Naive thymus-derived CD8-positive, alpha-beta T cell (primary cell): ENCODE data around the gene PGF. TPM values are rescaled to one million over a fixed set of nuclear protein-coding genes. Genes with fewer than 3 reads are reported as not detected.

Source experiments
- ATAC-seq, 2 donors: fragments of 150-1000 bp; cut with Tn5 transposase in 1 of 2; sonication (Bioruptor Pico), chemical (Tn5 transposase) in 1 of 2; 1 replicate in 1 of 2; 2 replicates in 1 of 2; pipeline ENCODE4 v1.10.0; 2021; ENCODE audit warnings: mild to moderate bottlenecking in 2 of 2, moderate library complexity in 2 of 2
- POLR2A ChIA-PET: fragments of 350-600 bp; sonication (Branson Sonifier 250); formaldehyde crosslinking; loops from one replicate; lab custom pipeline; 2021; ENCODE audit warnings: antibody characterized with exemption; lab: Charles Lee
- DNase-seq, 10 donors: peaks; one replicate each; pipeline versions ENCODE4 v3.0.0 to v3.0.0-alpha.2; 2020 to 2022
- H3K27ac Mint-ChIP-seq, 10 donors: one replicate each; pipeline ENCODE4 v1.8.0; 2020 to 2022; ENCODE audit warnings: mild to moderate bottlenecking in 10 of 10, mixed read lengths in 10 of 10, moderate library complexity in 4 of 10, inconsistent platforms in 1 of 10
- H3K27me3 Mint-ChIP-seq, 5 donors: one replicate each; pipeline ENCODE4 v1.8.0; 2021 to 2022; ENCODE audit warnings: mixed read lengths in 5 of 5
- H3K36me3 Mint-ChIP-seq, 3 donors: one replicate each; pipeline ENCODE4 v1.8.0; 2020 to 2022; ENCODE audit warnings: mixed read lengths in 3 of 3, mild to moderate bottlenecking in 2 of 3, inconsistent platforms in 1 of 3
- H3K4me1 Mint-ChIP-seq, 4 donors: one replicate each; pipeline ENCODE4 v1.8.0; 2021 to 2022; ENCODE audit warnings: mixed read lengths in 4 of 4
- H3K4me3 Mint-ChIP-seq, 10 donors: one replicate each; pipeline ENCODE4 v1.8.0; 2020 to 2022; ENCODE audit warnings: mild to moderate bottlenecking in 10 of 10, mixed read lengths in 10 of 10, moderate library complexity in 6 of 10, inconsistent platforms in 1 of 10
- H3K9me3 Mint-ChIP-seq, 9 donors: one replicate each; pipeline ENCODE4 v1.8.0; 2020 to 2022; ENCODE audit warnings: mixed read lengths in 9 of 9, mild to moderate bottlenecking in 3 of 9, inconsistent platforms in 1 of 9, moderate library complexity in 1 of 9
- polyA plus RNA-seq, 3 donors: library from polyadenylated mRNA; unstranded; fragments of 300-500 nt; fragmentation: Illumina TruSeq; gene quantifications; one replicate each; pipeline ENCODE4 v1.2.3, GENCODE V29; 2021
- total RNA-seq, 8 experiments: library from RNA in 2 of 8; stranded (reverse) in 2 of 8; gene quantifications; one replicate each; pipeline ENCODE4 v1.2.3 and lab custom pipeline; 2021 to 2026

PGF gene
- total and polyA plus RNA-seq, 5 experiments from 2014 or later, result 0.13 TPM; not detected in 4

GRCh38 chr14:74897642-74898041 is 57.8 kb downstream of the PGF start:
- Mint-ChIP-seq H3K27me3 (no peaks in the 10 kb centered on the region), H3K4me1 (peaks cover 0 to 17% (median 4%) of the 10 kb centered on the region in 4 donors), H3K36me3 (peaks cover 4 to 99% (median 19%) of the 10 kb centered on the region in 3 donors), H3K27ac (peak overlapping the region in 3 of 10 donors; percentile 16 to 31 (median 18)), H3K4me3 (no peak overlapping the region), H3K9me3 (no peaks in the 10 kb centered on the region)
- DNase-seq, result no peak
- ATAC-seq, result no peak
- POLR2A ChIA-PET, result interaction anchor here (0.7 kb wide), 1 partner anchor 303 kb away, joined by 3 read pairs; no protein-coding TSS in a partner anchor

GRCh38 chr14:74896400-74896799 is 59.0 kb downstream of the PGF start:
- Mint-ChIP-seq H3K36me3 (peaks cover 4 to 99% (median 20%) of the 10 kb centered on the region in 3 donors), H3K4me3 (no peak overlapping the region), H3K9me3 (no peaks in the 10 kb centered on the region), H3K4me1 (peaks cover 0 to 22% (median 4%) of the 10 kb centered on the region in 4 donors), H3K27me3 (no peaks in the 10 kb centered on the region), H3K27ac (peak overlapping the region in 5 of 10 donors; percentile 7 to 82 (median 56))
- POLR2A ChIA-PET, result no interaction called here
- no peak for DNase-seq
- no peak for ATAC-seq

GRCh38 chr14:74893614-74894091 is 61.7 kb downstream of the PGF start:
- Mint-ChIP-seq H3K9me3 (no peaks in the 10 kb centered on the region), H3K4me3 (peak overlapping the region in 1 of 10 donors; percentile 45), H3K27ac (peak overlapping the region in 7 of 10 donors; percentile 1 to 84 (median 11)), H3K27me3 (no peaks in the 10 kb centered on the region), H3K4me1 (peaks cover 4 to 25% (median 6%) of the 10 kb centered on the region in 4 donors), H3K36me3 (peaks cover 4 to 95% (median 16%) of the 10 kb centered on the region in 3 donors)
- ATAC-seq (no peak), DNase-seq (no peak)
- POLR2A ChIA-PET, result interaction anchor here (0.9 to 3.0 kb wide), 4 partner anchors 11 to 23 kb away, joined by 3 to 20 read pairs (median 3); partner anchors contain the start of gene DLST

- Mint-ChIP-seq H3K27me3 (no peaks in the 10 kb centered on the region), H3K4me3 (no peak overlapping the region), H3K27ac (peak overlapping the region in 7 of 10 donors; percentile 25 to 86 (median 65)), H3K4me1 (peaks cover 11 to 34% (median 13%) of the 10 kb centered on the region in 4 donors), H3K9me3 (no peaks in the 10 kb centered on the region), H3K36me3 (peaks cover 4 to 96% (median 16%) of the 10 kb centered on the region in 3 donors)
- DNase-seq, result no peak
- POLR2A ChIA-PET, result interaction anchor here (0.6 to 3.0 kb wide), 3 partner anchors 10 to 53 kb away, joined by 3 to 20 read pairs (median 4); partner anchors contain the start of gene DLST
- ATAC-seq, result no peak
Observed at GRCh38 chr14:74892745-74893144, 62.7 kb downstream of the PGF start.

- Mint-ChIP-seq H3K4me1 (peaks cover 11 to 39% (median 14%) of the 10 kb centered on the region in 4 donors), H3K4me3 (no peak overlapping the region), H3K9me3 (no peaks in the 10 kb centered on the region), H3K27ac (peak overlapping the region in 3 of 10 donors; percentile 31 to 72 (median 47)), H3K27me3 (no peaks in the 10 kb centered on the region), H3K36me3 (peaks cover 4 to 87% (median 13%) of the 10 kb centered on the region in 3 donors)
- DNase-seq (no peak), ATAC-seq (no peak)
- POLR2A ChIA-PET, result interaction anchor here (3.0 kb wide), 1 partner anchor 9 kb away, joined by 20 read pairs; the partner anchor contains the start of gene DLST
Observed at GRCh38 chr14:74891870-74892269, 63.5 kb downstream of the PGF start.

Other genes starting within 250 kb of the PGF start
- 10 to 100 TPM; 49.7 to 52.9 TPM for gene AREL1, start 242.5 kb downstream of the PGF start, total RNA-seq
- 10 to 100 TPM; 17.3 to 20.6 (median 19.3) TPM for gene AREL1, start 242.5 kb downstream of the PGF start, polyA plus RNA-seq
- 10 to 100 TPM; 65.8 to 66.8 TPM for gene FCF1, start 242.5 kb downstream of the PGF start, total RNA-seq
- 10 to 100 TPM; 31.7 to 37.1 (median 34.7) TPM for gene FCF1, start 242.5 kb downstream of the PGF start, polyA plus RNA-seq
- 100 to 1,000 TPM; 103 to 113 TPM for gene YLPM1, start 192.3 kb downstream of the PGF start, total RNA-seq
- gene YLPM1, start 192.3 kb downstream of the PGF start, polyA plus RNA-seq, result 10 to 100 TPM in 2 of 3 donors, 1 to 10 TPM in 1; 6.5 to 23.0 (median 14.0) TPM
- under 1 TPM; 0.52 to 0.75 TPM for gene PROX2, start 79.5 kb downstream of the PGF start, total RNA-seq
- gene PROX2, start 79.5 kb downstream of the PGF start, polyA plus RNA-seq, result under 1 TPM; 0.12 to 0.50 (median 0.22) TPM
- 100 to 1,000 TPM; 118 to 120 TPM for gene DLST, start 73.7 kb downstream of the PGF start, total RNA-seq
- gene DLST, start 73.7 kb downstream of the PGF start, polyA plus RNA-seq, result 1 to 10 TPM; 8.8 to 9.3 (median 8.9) TPM
- 1 to 10 TPM; 3.8 to 6.4 TPM for gene RPS6KL1, start 32.3 kb downstream of the PGF start, total RNA-seq
- gene RPS6KL1, start 32.3 kb downstream of the PGF start, polyA plus RNA-seq, result 1 to 10 TPM in 2 of 3 donors, under 1 TPM in 1; 0.50 to 3.6 (median 1.7) TPM
- gene EIF2B2, start 47.3 kb upstream of the PGF start, total RNA-seq, result 10 to 100 TPM; 28.7 to 36.7 TPM
- 10 to 100 TPM; 14.1 to 26.7 (median 17.5) TPM for gene EIF2B2, start 47.3 kb upstream of the PGF start, polyA plus RNA-seq
- gene MLH3, start 95.9 kb upstream of the PGF start, total RNA-seq, result 10 to 100 TPM; 26.9 to 31.2 TPM
- gene MLH3, start 95.9 kb upstream of the PGF start, polyA plus RNA-seq, result 10 to 100 TPM in 2 of 3 donors, 1 to 10 TPM in 1; 9.3 to 11.9 (median 10.8) TPM
- 10 to 100 TPM; 24.5 to 25.1 TPM for gene ACYP1, start 108.4 kb upstream of the PGF start, total RNA-seq
- 10 to 100 TPM; 12.8 to 17.7 (median 13.2) TPM for gene ACYP1, start 108.4 kb upstream of the PGF start, polyA plus RNA-seq
- under 1 TPM in 1 of 2 experiments, not detected in 1; 0.70 TPM for gene ZC2HC1C, start 114.0 kb upstream of the PGF start, total RNA-seq
- 1 to 10 TPM in 1 of 3 donors, under 1 TPM in 1, not detected in 1; 0.69 to 1.2 TPM for gene ZC2HC1C, start 114.0 kb upstream of the PGF start, polyA plus RNA-seq
- 100 to 1,000 TPM; 134 to 137 TPM for gene NEK9, start 171.5 kb upstream of the PGF start, total RNA-seq
- 10 to 100 TPM; 18.5 to 19.8 (median 19.0) TPM for gene NEK9, start 171.5 kb upstream of the PGF start, polyA plus RNA-seq
- gene TMED10, start 221.0 kb upstream of the PGF start, total RNA-seq, result 100 to 1,000 TPM; 130 to 132 TPM
- 100 to 1,000 TPM; 219 to 318 (median 272) TPM for gene TMED10, start 221.0 kb upstream of the PGF start, polyA plus RNA-seq